Fibroblast of mammary gland (primary cell): ENCODE results near the gene DNAJC1.

Experiments
- DNase-seq: peaks from one replicate; pipeline ENCODE4 v3.0.0-alpha.2; 2010; ENCODE audit warnings: low read depth
- H3K4me3 ChIP-seq: 2 replicates; pipeline ENCODE4 v1.5.1; 2011; ENCODE audit warnings: low read depth, mild to moderate bottlenecking, low read length, moderate library complexity; ENCODE audit not compliant: control insufficient read depth
- TF ChIP-seq, protein P1 (sequence below): conservative IDR thresholded peaks from 2 replicates; pipeline ENCODE4 v1.5.1; 2011; ENCODE audit warnings: low read depth, low read length, inconsistent platforms; ENCODE audit not compliant: control insufficient read depth, insufficient read depth

DNAJC1 gene

GRCh38 chr10:21727452-21728168, 275.9 kb downstream of the DNAJC1 start:
- no peak overlapping the region for H3K4me3 ChIP-seq
- TF ChIP-seq, protein P1, sequence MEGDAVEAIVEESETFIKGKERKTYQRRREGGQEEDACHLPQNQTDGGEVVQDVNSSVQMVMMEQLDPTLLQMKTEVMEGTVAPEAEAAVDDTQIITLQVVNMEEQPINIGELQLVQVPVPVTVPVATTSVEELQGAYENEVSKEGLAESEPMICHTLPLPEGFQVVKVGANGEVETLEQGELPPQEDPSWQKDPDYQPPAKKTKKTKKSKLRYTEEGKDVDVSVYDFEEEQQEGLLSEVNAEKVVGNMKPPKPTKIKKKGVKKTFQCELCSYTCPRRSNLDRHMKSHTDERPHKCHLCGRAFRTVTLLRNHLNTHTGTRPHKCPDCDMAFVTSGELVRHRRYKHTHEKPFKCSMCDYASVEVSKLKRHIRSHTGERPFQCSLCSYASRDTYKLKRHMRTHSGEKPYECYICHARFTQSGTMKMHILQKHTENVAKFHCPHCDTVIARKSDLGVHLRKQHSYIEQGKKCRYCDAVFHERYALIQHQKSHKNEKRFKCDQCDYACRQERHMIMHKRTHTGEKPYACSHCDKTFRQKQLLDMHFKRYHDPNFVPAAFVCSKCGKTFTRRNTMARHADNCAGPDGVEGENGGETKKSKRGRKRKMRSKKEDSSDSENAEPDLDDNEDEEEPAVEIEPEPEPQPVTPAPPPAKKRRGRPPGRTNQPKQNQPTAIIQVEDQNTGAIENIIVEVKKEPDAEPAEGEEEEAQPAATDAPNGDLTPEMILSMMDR = no peak
- no peak for DNase-seq

DNA sequence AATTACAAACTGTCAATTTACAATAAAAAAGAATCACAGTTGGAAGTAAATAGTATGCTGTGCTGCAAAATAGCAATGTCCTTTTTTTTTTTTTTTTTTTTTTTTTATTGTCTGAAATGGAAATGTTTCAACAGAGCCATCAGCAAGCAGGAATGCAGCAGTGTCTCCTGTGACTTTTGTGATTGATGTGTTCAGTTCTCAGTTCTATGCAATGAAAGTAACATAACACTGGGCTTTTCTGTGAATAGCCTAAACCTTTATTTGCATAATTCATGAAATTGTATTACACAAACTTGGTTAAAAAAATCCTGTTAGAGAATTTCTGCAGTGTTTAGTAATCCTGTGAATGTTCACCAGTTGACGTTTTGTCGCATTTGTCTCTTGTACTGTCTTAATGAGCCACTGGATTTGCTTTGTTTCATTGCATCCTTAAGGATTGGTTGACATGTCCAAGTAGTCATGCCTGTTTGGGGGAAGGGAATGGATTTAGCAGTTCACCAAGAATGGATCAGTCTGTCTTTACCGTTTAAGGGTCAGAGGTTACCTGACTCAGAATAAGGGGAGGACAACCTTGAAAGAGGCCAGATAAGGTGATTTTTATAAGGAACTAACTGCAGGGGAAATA, 276.8 kb downstream of the DNAJC1 start:
- DNase-seq = peak; percentile 48
- no peak overlapping the region for H3K4me3 ChIP-seq
- TF ChIP-seq, protein P1 = no peak

- H3K4me3 ChIP-seq = no peak overlapping the region
- DNase-seq = peak; percentile 100
- TF ChIP-seq, protein P1 = no peak
Measured at GRCh38 chr10:21724687-21725367, 278.7 kb downstream of the DNAJC1 start.

GRCh38 chr10:21724020-21724589, 279.4 kb downstream of the DNAJC1 start:
- DNase-seq = peak; percentile 67
- H3K4me3 ChIP-seq = no peak overlapping the region
- TF ChIP-seq, protein P1 = no peak

GRCh38 chr10:21722209-21722608, 281.3 kb downstream of the DNAJC1 start:
- TF ChIP-seq, protein P1 = no peak

DNA sequence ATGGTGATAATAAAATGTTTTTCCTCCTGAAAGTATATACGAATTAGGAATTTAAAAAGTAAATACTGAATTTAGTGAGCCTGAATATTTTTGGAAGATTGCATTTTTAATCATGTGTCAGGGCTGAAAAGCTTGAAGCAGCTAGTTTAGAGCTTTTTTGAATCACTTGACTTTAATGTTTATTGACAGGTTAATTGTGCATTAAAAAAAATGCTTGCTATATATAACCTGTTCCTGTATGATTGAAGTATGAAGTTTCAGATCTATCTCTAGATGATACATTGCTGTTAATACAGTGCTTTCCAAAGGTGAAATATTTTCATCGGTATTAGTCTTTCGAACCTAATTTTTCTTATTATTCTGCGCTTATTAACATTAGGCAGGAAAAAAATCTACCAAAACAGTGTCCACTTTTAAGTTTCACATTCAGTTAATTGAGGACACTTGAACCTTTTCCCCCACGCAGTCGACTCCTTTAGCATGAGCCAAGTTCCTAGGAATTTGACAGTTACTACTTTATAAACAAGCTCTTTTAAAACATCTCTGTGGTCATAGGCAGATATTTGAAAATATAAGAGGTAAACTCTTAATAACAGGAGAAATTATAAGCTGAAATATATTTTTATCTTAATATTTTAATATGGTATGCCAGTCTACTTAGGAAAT, 282.4 kb downstream of the DNAJC1 start:
- peak; percentile 36 for DNase-seq

More at GRCh38 chr10:21722209-21722608, 281.3 kb downstream of the DNAJC1 start:
- no peak overlapping the region for H3K4me3 ChIP-seq
- no peak for DNase-seq

More for the DNA sequence above, 282.4 kb downstream of the DNAJC1 start:
- TF ChIP-seq, protein P1 = no peak
- no peak overlapping the region for H3K4me3 ChIP-seq
